HCT116 (cell line): Measurements from ENCODE around the gene ADRB1. TPM values are rescaled to one million over a fixed set of nuclear protein-coding genes. Genes with fewer than 3 reads are reported as not detected.

ENCODE experiments used
- ATAC-seq: fragments of 200-7000 bp; cut with Tn5 transposase; 2 replicates; pipeline ENCODE4 v1.9.1; 2020; ENCODE audit warnings: mild to moderate bottlenecking, moderate library complexity
- BruUV-seq: library from RNA; stranded (reverse); fragments of 400-500 nt; replicated peaks from 2 replicates; lab custom pipeline; 2021; lab: Mats Ljungman, UMichigan
- CTCF ChIA-PET: fragments of 300-600 bp; sonication (Branson Sonifier 250); formaldehyde crosslinking; loops from one replicate; lab custom pipeline; 2021; ENCODE audit warnings: antibody characterized with exemption; lab: Charles Lee
- POLR2A ChIA-PET: fragments of 300-600, 350-600 bp; sonication (Branson Sonifier 250); formaldehyde crosslinking; loops from one replicate; lab custom pipeline; 2021; ENCODE audit warnings: antibody characterized with exemption; lab: Charles Lee
- RAD21 ChIA-PET, 2 experiments: fragments of 300-600 bp; sonication (Branson Sonifier 250); formaldehyde crosslinking; loops; one replicate each; lab custom pipeline; 2023; ENCODE audit warnings: low total read pairs in 2 of 2; ENCODE audit not compliant: uncharacterized antibody in 2 of 2, unreplicated experiment in 2 of 2, low non-redundant PET in 1 of 2; lab: Charles Lee
- DNase-seq: peaks from one replicate; pipeline ENCODE4 v3.0.0-alpha.2; 2010; ENCODE audit warnings: low read depth, low spot score
- H2AFZ ChIP-seq: fragments of 200-600 bp; shearing (Covaris generic), sonication (generic); 2 replicates; pipeline ENCODE4 v1.6.1; 2017; ENCODE audit warnings: low read depth, mixed run types, mixed read lengths, antibody characterized with exemption, low read length; ENCODE audit not compliant: poor library complexity, severe bottlenecking
- H3K27ac ChIP-seq: 2 replicates; pipeline ENCODE4 v1.5.1; 2012; ENCODE audit warnings: low read depth, low read length
- H3K27me3 ChIP-seq: fragments of 200-600 bp; sonication (generic); 2 replicates; pipeline ENCODE4 v1.6.1; 2016; ENCODE audit warnings: mixed run types, low read length, mixed read lengths; ENCODE audit not compliant: insufficient read depth
- H3K36me3 ChIP-seq, 2 experiments: fragments of 200-500 bp in 1 of 2; fragments of 200-600 bp in 1 of 2; sonication (Bioruptor generic) in 1 of 2; sonication (generic) in 1 of 2; 2 replicates each; pipeline versions ENCODE4 v1.5.1 to v1.6.1; 2014 to 2016; ENCODE audit warnings: low read length in 2 of 2, inconsistent platforms in 1 of 2, mixed read lengths in 1 of 2, mixed run types in 1 of 2; ENCODE audit not compliant: insufficient read depth in 2 of 2, control insufficient read depth in 1 of 2
- H3K4me1 ChIP-seq, 2 experiments: fragments of 200-600 bp in 1 of 2; sonication (generic) in 1 of 2; 2 replicates each; pipeline versions ENCODE4 v1.5.1 to v1.6.1; 2012 to 2017; ENCODE audit warnings: low read length in 2 of 2, inconsistent platforms in 1 of 2, mild to moderate bottlenecking in 1 of 2, mixed read lengths in 1 of 2, mixed run types in 1 of 2, moderate library complexity in 1 of 2; ENCODE audit not compliant: insufficient read depth in 2 of 2, control insufficient read depth in 1 of 2
- H3K4me2 ChIP-seq: fragments of 200-600 bp; sonication (generic); 2 replicates; pipeline ENCODE4 v1.6.1; 2017; ENCODE audit warnings: mixed run types, low read length, mixed read lengths
- H3K4me3 ChIP-seq, 2 experiments: fragments of 200-600 bp in 1 of 2; sonication (generic) in 1 of 2; replicated peaks in 1 of 2; 2 replicates each; pipeline ENCODE4 v1.5.1; 2011 to 2016; ENCODE audit warnings: low read length in 2 of 2, control low read depth in 1 of 2, low read depth in 1 of 2, mild to moderate bottlenecking in 1 of 2, mixed read lengths in 1 of 2, mixed run types in 1 of 2
- H3K79me2 ChIP-seq: fragments of 200-600 bp; sonication (generic); 2 replicates; pipeline ENCODE4 v1.6.1; 2017; ENCODE audit warnings: mild to moderate bottlenecking, mixed run types, low read length, moderate library complexity, mixed read lengths; ENCODE audit not compliant: insufficient read depth
- H3K9ac ChIP-seq: fragments of 200-600 bp; sonication (generic); 2 replicates; pipeline ENCODE4 v1.6.1; 2016; ENCODE audit warnings: low read length, mixed read lengths
- H3K9me2 ChIP-seq: fragments of 200-600 bp; sonication (generic), shearing (Covaris generic); 2 replicates; pipeline ENCODE4 v1.6.1; 2017; ENCODE audit warnings: mixed run types, mild to moderate bottlenecking, moderate library complexity; ENCODE audit not compliant: insufficient read depth
- H3K9me3 ChIP-seq, 2 experiments: fragments of 200-500 bp in 1 of 2; fragments of 200-600 bp in 1 of 2; sonication (Bioruptor generic) in 1 of 2; sonication (generic) in 1 of 2; 2 replicates each; pipeline ENCODE4 v1.6.1; 2014 to 2017; ENCODE audit warnings: low read length in 2 of 2, mixed read lengths in 2 of 2, inconsistent platforms in 1 of 2, low read depth in 1 of 2, mild to moderate bottlenecking in 1 of 2, mixed run types in 1 of 2, moderate library complexity in 1 of 2; ENCODE audit not compliant: control insufficient read depth in 1 of 2, insufficient read depth in 1 of 2
- H4K20me1 ChIP-seq: fragments of 200-600 bp; sonication (generic), shearing (Covaris generic); 2 replicates; pipeline ENCODE4 v1.6.1; 2017; ENCODE audit warnings: mixed run types, mild to moderate bottlenecking, moderate library complexity; ENCODE audit not compliant: insufficient read depth
- CEBPB ChIP-seq: IDR thresholded peaks from 2 replicates; pipeline ENCODE4 v1.6.1; 2012; ENCODE audit warnings: low read depth
- EGR1 ChIP-seq: IDR thresholded peaks from 2 replicates; pipeline ENCODE4 v1.6.1; 2012; ENCODE audit warnings: low read depth
- ELF1 ChIP-seq: IDR thresholded peaks from 2 replicates; pipeline ENCODE4 v1.6.1; 2012; ENCODE audit warnings: low read depth, borderline replicate concordance
- EZH2 ChIP-seq: fragments of 200-600 bp; sonication (generic); IDR thresholded peaks from 2 replicates; pipeline ENCODE4 v1.6.1; 2017; ENCODE audit warnings: antibody characterized with exemption, mixed run types
- EZH2phosphoT487 ChIP-seq: fragments of 200-600 bp; IDR thresholded peaks from 2 replicates; pipeline ENCODE4 v1.6.1; 2018; ENCODE audit warnings: antibody characterized with exemption, borderline replicate concordance
- FOSL1 ChIP-seq: IDR thresholded peaks from 2 replicates; pipeline ENCODE4 v1.6.1; 2012; ENCODE audit warnings: low read depth
- JUND ChIP-seq: IDR thresholded peaks from 2 replicates; pipeline ENCODE4 v1.6.1; 2012
- POLR2A ChIP-seq: IDR thresholded peaks from 2 replicates; pipeline ENCODE4 v1.7.0; 2011; ENCODE audit warnings: borderline replicate concordance; ENCODE audit not compliant: insufficient read depth, insufficient read length; ENCODE audit errors: extremely low read depth
- POLR2AphosphoS5 ChIP-seq: IDR thresholded peaks from 2 replicates; pipeline ENCODE4 v1.6.1; 2011; ENCODE audit warnings: mild to moderate bottlenecking, low read depth, low read length, moderate library complexity
- RAD21 ChIP-seq: IDR thresholded peaks from 2 replicates; pipeline ENCODE4 v1.6.1; 2012; ENCODE audit warnings: low read depth, mild to moderate bottlenecking
- SP1 ChIP-seq: IDR thresholded peaks from 2 replicates; pipeline ENCODE4 v1.6.1; 2012; ENCODE audit warnings: low read depth
- SRF ChIP-seq: IDR thresholded peaks from 2 replicates; pipeline ENCODE4 v1.6.1; 2012; ENCODE audit warnings: low read depth
- ZNF274 ChIP-seq: fragments of 200-500 bp; sonication (Bioruptor generic); IDR thresholded peaks from 2 replicates; pipeline ENCODE4 v1.6.1; 2014; ENCODE audit warnings: mild to moderate bottlenecking, low read depth, low read length, inconsistent platforms
- intact Hi-C: fragments of 100-400 bp; cut with micrococcal nuclease; formaldehyde crosslinking; loops from 2 replicates; pipeline ENCODE4 v1.10.0; 2022
- total RNA-seq: library from RNA; stranded (reverse); gene quantifications from one replicate; pipeline ENCODE4 v1.2.1, GENCODE V29; 2021; ENCODE audit not compliant: unreplicated experiment
- TF ChIP-seq, protein P1 (sequence below), 3 experiments: fragments of 200-600 bp in 1 of 3; sonication (generic) in 1 of 3; IDR thresholded peaks in 2 of 3; conservative IDR thresholded peaks in 1 of 3; 2 replicates each; pipeline ENCODE4 v1.5.1; 2012 to 2017; ENCODE audit warnings: low read depth in 2 of 3, low read length in 2 of 3, antibody characterized with exemption in 1 of 3, borderline replicate concordance in 1 of 3, control low read depth in 1 of 3, mild to moderate bottlenecking in 1 of 3, mixed read lengths in 1 of 3, mixed run types in 1 of 3, moderate library complexity in 1 of 3; ENCODE audit not compliant: insufficient read depth in 1 of 3
- TF ChIP-seq, protein P2 (sequence below): IDR thresholded peaks from 2 replicates; pipeline ENCODE4 v1.6.1; 2012
- TF ChIP-seq, protein P3 (sequence below): IDR thresholded peaks from 2 replicates; pipeline ENCODE4 v1.6.1; 2012; ENCODE audit warnings: low read depth

Gene ADRB1
- total RNA-seq, 1 experiment from 2014 or later: 0.89 TPM

DNA sequence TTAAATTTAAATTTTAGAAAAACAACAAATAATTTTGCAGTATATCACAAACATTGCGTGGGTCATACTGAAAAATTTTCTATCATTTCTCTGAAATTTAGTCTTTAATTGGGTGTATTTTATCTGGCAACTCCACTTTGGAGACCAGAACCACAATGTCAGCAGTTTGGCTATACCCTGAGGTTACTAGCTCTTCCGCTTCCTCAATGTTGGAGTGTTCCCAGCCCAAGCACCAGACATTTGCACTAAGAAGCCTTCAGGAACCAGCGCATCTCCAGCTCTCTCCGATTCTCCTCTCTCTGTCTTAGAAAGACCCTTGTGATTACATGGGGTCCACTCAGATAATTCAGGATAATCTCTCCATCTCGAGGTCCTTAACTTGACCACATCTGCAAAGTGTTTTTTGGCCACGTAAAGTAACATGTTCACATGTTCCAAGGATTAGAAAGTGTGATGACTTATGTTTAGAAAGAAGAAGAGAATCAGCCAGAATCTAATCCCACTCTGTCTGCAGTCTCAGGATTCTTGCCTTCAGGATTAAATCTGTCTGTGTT is 43.1 kb upstream of the ADRB1 start:
- no peaks in the 10 kb centered on the region for H3K4me1 ChIP-seq
- no peak overlapping the region for H3K27ac ChIP-seq
- no peak overlapping the region for H2AFZ ChIP-seq
- intact Hi-C loops: no loop called here
- no peaks in the 10 kb centered on the region for H4K20me1 ChIP-seq
- H3K9me3 ChIP-seq: no peaks in the 10 kb centered on the region
- no peaks in the 10 kb centered on the region for H3K79me2 ChIP-seq
- RAD21 ChIA-PET: no interaction called here
- ATAC-seq (no peak), DNase-seq (no peak)
- H3K36me3 ChIP-seq: no peaks in the 10 kb centered on the region
- POLR2A ChIA-PET: no interaction called here
- H3K9me2 ChIP-seq: no peaks in the 10 kb centered on the region
- no peak overlapping the region for H3K4me3 ChIP-seq
- H3K27me3 ChIP-seq: no peaks in the 10 kb centered on the region
- H3K9ac ChIP-seq: no peak overlapping the region
- BruUV-seq: no TSS peak
- H3K4me2 ChIP-seq: no peak overlapping the region
- CTCF ChIA-PET: no interaction called here
- no peak for TF ChIP-seq ELF1
- TF ChIP-seq, protein P1, sequence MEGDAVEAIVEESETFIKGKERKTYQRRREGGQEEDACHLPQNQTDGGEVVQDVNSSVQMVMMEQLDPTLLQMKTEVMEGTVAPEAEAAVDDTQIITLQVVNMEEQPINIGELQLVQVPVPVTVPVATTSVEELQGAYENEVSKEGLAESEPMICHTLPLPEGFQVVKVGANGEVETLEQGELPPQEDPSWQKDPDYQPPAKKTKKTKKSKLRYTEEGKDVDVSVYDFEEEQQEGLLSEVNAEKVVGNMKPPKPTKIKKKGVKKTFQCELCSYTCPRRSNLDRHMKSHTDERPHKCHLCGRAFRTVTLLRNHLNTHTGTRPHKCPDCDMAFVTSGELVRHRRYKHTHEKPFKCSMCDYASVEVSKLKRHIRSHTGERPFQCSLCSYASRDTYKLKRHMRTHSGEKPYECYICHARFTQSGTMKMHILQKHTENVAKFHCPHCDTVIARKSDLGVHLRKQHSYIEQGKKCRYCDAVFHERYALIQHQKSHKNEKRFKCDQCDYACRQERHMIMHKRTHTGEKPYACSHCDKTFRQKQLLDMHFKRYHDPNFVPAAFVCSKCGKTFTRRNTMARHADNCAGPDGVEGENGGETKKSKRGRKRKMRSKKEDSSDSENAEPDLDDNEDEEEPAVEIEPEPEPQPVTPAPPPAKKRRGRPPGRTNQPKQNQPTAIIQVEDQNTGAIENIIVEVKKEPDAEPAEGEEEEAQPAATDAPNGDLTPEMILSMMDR (IDR thresholded peaks at IDR 0.05 in 2 of 3, conservative IDR thresholded peaks at IDR 0.05 in 1 of 3; ENCODE audit: borderline replicate concordance in 1 of 3, insufficient read depth in 1 of 3, low read depth in 2 of 3, low read length in 2 of 3): no peak
- TF ChIP-seq EZH2: no peak
- no peak for TF ChIP-seq EZH2phosphoT487
- no peak for TF ChIP-seq SP1
- no peak for TF ChIP-seq ZNF274
- TF ChIP-seq CEBPB: no peak
- no peak for TF ChIP-seq POLR2A
- TF ChIP-seq, protein P2, sequence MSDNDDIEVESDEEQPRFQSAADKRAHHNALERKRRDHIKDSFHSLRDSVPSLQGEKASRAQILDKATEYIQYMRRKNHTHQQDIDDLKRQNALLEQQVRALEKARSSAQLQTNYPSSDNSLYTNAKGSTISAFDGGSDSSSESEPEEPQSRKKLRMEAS: no peak
- TF ChIP-seq, protein P3, sequence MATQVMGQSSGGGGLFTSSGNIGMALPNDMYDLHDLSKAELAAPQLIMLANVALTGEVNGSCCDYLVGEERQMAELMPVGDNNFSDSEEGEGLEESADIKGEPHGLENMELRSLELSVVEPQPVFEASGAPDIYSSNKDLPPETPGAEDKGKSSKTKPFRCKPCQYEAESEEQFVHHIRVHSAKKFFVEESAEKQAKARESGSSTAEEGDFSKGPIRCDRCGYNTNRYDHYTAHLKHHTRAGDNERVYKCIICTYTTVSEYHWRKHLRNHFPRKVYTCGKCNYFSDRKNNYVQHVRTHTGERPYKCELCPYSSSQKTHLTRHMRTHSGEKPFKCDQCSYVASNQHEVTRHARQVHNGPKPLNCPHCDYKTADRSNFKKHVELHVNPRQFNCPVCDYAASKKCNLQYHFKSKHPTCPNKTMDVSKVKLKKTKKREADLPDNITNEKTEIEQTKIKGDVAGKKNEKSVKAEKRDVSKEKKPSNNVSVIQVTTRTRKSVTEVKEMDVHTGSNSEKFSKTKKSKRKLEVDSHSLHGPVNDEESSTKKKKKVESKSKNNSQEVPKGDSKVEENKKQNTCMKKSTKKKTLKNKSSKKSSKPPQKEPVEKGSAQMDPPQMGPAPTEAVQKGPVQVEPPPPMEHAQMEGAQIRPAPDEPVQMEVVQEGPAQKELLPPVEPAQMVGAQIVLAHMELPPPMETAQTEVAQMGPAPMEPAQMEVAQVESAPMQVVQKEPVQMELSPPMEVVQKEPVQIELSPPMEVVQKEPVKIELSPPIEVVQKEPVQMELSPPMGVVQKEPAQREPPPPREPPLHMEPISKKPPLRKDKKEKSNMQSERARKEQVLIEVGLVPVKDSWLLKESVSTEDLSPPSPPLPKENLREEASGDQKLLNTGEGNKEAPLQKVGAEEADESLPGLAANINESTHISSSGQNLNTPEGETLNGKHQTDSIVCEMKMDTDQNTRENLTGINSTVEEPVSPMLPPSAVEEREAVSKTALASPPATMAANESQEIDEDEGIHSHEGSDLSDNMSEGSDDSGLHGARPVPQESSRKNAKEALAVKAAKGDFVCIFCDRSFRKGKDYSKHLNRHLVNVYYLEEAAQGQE: no peak
- no peak for TF ChIP-seq FOSL1
- no peak for TF ChIP-seq POLR2AphosphoS5
- no peak for TF ChIP-seq EGR1
- no peak for TF ChIP-seq JUND
- TF ChIP-seq SRF: no peak
- TF ChIP-seq RAD21: no peak
- TF ChIP-seq, all 23 proteins: peak for 0
